ENCODE measurements around the gene KRTAP4-7.
"Not testable (repeated sequence)": the region's sequence is repeated elsewhere in the genome, so short reads cannot be mapped to it uniquely, and the experiment has no call there.

Gene KRTAP4-7

DNA sequence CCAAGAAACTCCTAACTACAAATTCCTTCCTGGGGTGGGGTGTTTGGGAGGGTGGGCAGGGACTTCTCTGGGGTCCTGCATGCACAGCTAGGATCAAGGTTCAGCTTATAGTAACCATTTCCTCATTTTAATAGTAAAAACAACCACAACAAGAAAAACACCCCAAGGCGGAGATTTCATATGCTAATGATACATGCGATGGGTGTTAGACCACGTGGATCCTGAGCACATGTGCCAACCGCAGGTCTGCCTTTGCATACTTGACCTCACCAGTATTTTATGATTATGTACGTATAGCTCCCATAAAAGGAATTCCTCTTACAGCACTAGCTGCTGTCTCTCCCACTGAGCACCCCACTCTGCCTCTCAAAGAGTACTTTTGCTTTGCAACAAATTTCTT is 32.3 kb downstream of the KRTAP4-7 start:
- no peak for DNase-seq

DNA sequence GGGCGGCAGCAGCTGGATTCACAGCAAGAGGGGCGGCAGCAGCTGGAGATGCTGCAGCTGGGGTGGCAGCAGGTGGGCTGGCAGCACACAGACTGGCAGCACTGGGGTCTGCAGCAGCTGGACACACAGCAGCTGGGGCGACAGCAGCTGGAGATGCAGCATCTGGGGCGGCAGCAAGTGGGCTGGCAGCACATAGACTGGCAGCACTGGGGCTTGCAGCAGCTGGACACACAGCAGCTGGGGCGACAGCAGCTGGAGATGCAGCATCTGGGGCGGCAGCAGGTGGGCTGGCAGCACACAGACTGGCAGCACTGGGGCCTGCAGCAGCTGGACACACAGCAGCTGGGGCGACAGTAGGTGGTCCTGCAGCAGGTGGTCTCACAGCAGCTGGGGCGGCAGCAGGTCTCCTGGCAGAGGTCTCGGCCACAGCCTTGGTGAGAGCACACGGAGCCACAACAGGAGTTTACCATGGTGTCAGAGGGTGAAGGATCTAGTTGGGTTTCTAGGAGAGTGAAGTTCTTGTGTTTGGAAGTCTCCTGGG is 34.0 kb downstream of the KRTAP4-7 start, which contains the start of gene KRTAP4-11:
KRTAP4-11 (minus strand) TSS at position 528 of the 541 bp plus-strand sequence; CDS start at position 470, 58 bp downstream.
- DNase-seq, result not testable (repeated sequence)

DNA sequence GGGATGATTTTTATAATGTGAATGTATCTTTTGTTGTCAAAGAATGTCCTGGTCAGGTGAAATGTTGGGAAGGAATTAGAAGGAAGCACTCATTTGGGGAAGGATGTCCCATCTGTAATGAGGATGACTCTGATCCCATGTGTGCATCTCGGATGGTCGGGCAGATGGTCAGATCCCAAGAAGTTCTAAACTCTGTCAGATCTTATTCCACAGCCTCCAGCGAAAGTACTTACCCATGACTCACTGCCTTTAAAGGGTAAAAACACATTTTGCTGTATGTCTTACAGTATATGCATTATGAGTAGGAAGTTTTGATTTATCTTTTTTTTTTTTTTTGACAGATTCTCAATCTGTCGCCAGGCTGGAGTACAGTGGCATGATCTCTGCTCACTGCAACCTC is 34.8 kb downstream of the KRTAP4-7 start:
- no peak for DNase-seq

DNA sequence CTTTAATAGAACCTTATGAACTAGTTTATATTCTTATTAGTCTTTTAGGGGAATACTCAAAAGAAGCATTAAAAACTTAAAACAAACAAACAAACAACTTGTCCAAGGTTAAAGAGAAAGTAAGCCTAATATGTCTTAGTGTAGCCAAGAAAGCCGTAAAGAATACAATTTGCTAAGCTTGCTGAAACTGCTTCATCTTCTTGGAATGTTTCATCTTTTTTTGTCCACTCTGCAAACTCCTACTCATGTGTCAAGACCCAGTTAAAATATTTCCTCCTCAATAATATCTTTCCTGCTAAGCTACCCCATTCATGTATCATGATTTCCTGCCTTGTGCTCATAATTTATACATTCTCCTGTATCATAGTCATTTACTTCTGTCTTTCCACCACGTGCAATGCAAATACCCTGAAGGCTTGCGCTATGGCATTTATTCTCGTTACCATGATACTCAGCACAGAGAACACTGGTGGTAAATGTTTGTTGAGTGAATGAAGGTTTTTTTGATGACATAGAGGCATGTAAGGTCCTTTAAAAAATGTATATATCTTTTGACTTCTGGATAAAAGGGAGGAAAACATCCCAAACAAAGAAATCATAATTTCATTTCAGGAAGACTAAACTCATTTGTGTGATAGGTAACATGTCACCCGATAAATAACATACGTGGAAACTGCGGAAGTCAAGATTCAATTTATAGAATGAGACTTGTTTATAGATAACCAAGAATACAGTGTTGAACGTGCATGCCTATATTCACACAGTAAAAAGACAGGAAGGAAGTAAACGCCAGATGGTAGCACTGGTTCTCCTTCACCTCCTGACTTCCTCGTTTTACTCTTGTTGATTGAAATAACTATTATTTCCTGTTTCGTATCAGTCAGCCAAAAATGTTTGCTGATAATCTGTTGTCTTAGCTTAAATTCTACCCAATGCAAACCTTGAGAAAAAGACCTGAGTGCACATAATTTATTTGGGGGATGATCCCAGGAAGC is 36.0 kb downstream of the KRTAP4-7 start:
- peak; percentile 32 for DNase-seq

DNA sequence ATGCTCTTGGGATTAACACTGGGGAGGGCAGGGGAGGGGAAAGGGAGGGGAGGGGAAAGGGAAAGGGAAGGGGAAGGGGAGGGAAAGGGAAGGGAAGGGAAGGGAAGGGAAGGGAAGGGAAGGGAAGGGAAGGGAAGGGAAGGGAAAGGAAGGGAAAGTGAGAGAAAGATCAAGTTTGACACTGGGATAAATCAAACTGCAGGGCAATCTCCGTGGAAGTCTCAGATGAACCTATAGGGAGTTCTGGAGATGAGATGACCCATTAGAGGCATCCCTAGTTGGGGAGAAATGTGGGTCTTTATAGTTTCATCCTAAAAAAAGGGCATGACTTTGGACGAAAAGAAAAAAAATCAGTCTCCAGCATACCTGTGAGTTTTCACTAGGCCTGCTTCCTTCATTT is 37.8 kb downstream of the KRTAP4-7 start:
- DNase-seq, result no peak

DNA sequence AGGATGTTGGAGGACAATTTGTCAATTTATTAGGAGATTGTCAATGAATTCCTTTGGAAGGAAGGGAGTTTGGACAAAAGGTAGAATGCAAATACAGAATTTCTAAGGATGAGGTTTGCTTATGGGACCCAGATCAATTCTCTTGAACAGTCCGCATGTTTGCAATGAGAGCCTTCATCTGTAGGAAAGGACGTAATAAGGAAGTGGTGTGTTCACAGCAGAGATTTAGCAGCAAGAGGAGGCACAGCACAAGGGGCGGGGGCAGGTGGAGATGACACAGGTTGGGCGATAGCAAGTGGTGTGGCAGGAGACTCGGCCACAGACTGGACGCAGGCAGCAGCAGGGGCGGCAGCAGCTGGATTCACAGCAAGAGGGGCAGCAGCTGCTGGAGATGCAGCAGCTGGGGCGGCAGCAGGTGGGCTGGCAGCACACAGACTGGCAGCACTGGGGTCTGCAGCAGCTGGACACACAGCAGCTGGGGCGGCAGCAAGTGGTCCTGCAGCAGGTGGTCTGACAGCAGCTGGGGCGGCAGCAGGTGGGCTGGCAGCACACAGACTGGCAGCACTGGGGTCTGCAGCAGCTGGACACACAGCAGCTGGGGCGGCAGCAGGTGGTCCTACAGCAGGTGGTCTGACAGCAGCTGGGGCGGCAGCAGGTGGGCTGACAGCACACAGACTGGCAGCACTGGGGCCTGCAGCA is 39.5 kb downstream of the KRTAP4-7 start:
- not testable (repeated sequence) for DNase-seq

DNA sequence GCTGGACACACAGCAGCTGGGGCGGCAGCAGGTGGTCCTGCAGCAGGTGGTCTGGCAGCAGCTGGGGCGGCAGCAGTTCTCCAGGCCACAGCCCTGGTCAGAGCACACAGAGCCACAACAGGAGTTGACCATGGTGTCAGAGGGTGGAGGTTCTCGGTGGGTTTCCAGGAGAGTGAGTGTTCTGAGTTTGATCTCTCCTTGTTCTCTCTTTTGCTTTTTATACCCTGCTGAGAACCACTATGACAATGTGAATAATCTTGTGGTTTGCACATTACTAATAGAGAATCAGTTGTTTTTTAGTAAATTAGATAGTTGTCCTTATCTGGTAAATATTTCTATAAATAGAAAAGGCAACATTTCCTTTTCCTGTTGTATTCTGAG is 40.0 kb downstream of the KRTAP4-7 start, which contains the start of gene KRTAP4-12:
KRTAP4-12 (minus strand) TSS at position 192 of the 381 bp plus-strand sequence; CDS start at position 132, 60 bp downstream.
- DNase-seq, result not testable (repeated sequence)

DNA sequence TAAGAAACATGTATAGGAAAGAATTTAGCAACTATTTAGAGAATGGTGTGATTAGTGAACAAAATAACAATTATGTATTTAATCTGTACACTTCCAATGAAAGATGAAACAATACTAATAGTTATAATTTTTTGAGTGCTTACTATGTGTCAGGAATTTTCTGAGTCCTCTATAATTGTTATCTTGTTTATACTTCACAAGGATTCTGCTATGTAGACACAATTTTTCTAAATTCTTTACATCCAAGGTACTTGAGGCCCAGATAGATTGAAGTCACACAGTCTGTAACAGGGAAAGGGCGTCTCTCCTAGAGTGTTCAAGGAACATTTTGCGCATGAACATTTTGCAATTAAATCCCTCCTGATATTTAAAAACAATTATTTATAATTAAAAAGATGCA is 41.1 kb downstream of the KRTAP4-7 start:
- no peak for DNase-seq

DNA sequence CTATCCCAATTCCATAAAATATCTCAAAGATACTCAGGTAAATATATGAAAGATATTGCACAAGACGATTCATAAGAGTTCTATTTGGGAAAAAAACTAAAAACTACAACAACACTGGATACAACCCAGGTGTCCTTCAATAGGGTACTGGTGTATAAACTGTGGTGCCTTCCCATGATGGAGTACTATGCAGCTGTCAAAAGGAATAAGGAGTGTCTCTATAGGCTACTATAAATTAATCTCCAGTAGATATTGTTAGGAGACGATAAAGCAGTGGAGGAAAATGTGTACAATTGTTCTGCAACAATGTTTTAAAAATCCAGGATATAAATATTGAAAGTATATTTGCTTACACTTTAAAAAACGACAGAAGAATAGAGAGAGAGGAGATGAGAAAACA is 42.5 kb downstream of the KRTAP4-7 start:
- no peak for DNase-seq

DNA sequence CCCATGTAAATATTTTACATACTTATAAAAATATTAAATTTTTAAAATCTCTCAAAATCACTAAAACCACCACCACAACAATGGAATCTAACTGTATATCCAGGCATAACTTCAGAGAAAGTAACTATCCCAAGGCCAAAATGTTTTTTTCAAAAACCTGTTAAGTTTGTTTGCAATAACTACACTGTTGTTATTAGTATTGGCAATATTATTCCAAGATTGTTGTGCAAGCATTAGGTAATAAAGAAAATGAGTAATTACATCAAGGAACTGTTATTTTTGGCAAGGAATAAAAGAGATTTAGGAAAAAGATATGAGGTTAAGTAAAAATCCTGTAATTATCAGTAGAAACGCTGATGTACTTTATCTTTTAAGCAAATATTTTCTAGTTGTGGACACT is 43.4 kb downstream of the KRTAP4-7 start:
- DNase-seq, result no peak

DNA sequence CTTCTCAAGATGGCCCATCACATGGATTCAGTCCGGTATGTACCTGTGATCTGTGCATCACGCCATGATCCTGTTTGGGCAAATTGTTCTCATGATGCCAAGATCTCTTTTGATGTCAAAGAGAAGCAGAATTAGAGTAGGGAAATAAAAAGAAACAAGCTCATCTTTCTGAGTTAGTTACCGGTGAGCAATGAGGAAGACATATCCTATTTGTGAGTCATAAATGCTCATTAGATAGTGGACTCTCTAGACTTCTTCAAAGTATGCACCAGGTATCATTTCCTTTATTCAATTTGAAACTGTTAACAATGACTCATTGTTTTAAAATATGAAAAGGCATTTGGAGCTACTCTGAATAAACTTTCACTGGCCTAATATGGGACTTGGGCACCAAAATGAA is 48.0 kb downstream of the KRTAP4-7 start:
- no peak for DNase-seq

DNA sequence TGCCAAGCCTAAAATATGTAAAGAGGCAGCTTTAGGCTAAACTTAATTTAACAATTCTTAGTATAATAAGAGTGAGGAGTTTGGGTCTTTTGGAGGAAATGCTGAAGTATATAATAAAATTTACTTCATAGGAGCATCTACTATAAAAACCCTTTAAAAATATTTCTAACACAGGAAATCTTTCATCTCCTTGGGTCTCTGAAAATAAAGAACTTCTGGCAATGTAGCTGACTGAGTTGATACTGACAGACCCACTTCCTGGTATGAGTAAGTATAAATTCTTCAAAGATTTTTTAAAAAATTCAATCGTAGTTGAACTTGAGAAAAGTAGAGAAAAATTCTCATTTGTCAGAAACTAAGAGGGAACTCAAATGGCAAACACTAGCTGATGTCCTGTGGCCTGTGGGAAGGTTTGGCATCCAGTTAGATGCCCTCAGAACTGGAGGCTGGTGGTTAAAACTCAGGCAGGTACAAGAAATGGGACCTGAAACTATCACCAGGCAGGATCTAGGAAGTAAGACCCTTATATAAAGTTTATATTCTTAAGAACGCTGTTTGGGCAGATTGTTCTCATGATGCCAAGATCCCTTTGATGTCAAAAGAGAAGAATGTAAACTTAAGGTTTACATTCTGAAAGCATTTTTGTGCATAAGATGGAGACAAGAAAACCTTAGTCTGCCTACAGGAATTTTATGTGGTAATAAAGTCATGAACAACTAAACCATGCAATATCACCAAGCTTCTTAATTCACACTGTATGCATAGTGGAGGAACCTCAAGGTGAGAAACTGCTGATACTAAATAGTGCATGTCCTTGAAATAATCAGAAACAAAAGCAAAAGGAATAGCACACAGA is 50.2 kb downstream of the KRTAP4-7 start:
- DNase-seq, result no peak

All from KG1 (cell line).